Transverse colon (tissue), 3 donors: ENCODE measurements around the gene CCDC33.

ENCODE experiments used
- POLR2A ChIP-seq: fragments of 450-650 bp; IDR thresholded peaks from one replicate; pipeline ENCODE4 v1.6.1; 2016; ENCODE audit warnings: antibody characterized with exemption, mild to moderate bottlenecking, moderate library complexity
- TF ChIP-seq, protein P1 (sequence below), 5 experiments: fragments of 200-600 bp in 3 of 5; fragments of 450-650 bp in 2 of 5; sonication (generic) in 3 of 5; IDR thresholded peaks; 1 replicate in 2 of 5; 2 replicates in 3 of 5; pipeline ENCODE4 v1.5.1; 2016 to 2017; ENCODE audit warnings: antibody characterized with exemption in 5 of 5, inconsistent platforms in 3 of 5, mild to moderate bottlenecking in 2 of 5, moderate library complexity in 1 of 5

DNA sequence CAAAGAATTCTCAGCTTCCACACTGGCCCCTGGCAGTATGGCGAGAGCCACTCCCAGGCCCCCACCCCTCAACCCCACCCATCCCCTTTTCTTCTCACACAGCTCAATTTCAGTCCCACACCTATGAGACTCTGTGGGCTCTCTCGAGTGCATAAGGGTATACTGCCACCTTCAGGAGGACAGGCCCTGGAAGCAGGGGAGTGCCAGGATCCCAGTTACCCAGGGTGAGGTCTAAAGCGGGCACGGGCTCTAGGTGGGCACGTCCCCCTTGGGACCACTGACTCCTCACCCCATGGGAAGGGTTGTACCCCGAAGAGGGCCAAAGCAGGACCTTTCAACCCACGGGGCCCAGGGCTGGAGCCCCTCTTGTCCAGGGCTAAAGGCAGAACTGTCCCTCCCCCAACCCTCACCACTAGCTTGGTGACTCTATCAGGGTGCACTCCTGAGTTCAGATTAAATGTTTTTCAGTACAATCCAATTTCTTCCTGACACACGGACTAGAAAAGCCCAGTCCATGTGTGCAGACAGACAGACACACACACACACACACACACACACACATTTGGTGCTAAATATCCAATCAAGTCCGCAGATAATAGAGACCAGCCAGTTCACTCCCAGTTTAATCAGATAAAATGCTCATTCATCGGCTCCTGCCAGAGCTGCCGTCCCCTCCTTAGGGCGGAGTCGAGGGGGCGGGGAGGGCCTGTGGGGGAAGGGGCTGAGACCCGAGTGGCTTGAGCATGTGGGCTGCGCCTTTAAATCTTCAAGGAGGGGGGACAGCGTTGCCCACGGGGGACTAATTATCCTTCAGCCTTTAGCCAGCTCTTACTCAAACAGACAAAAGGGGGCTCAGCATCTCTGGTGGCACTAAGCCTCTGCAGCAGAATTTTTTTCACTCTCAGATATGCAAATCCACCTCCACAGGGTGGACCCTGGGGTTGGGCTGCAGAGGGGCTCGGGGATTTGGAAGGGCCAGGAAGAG lies 72.0 kb downstream of the CCDC33 start:
- TF ChIP-seq, protein P1, sequence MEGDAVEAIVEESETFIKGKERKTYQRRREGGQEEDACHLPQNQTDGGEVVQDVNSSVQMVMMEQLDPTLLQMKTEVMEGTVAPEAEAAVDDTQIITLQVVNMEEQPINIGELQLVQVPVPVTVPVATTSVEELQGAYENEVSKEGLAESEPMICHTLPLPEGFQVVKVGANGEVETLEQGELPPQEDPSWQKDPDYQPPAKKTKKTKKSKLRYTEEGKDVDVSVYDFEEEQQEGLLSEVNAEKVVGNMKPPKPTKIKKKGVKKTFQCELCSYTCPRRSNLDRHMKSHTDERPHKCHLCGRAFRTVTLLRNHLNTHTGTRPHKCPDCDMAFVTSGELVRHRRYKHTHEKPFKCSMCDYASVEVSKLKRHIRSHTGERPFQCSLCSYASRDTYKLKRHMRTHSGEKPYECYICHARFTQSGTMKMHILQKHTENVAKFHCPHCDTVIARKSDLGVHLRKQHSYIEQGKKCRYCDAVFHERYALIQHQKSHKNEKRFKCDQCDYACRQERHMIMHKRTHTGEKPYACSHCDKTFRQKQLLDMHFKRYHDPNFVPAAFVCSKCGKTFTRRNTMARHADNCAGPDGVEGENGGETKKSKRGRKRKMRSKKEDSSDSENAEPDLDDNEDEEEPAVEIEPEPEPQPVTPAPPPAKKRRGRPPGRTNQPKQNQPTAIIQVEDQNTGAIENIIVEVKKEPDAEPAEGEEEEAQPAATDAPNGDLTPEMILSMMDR (IDR thresholded peaks at IDR 0.05), result peak; percentile 29 to 61 (median 50)
- no peak for TF ChIP-seq POLR2A
